Neuronal stem cell (in vitro differentiated cells): ENCODE data around the gene F8.
A peak's percentile ranks its signal among the peaks of the same experiment; 100 is the strongest.

Experiments used
- DNase-seq: peaks from one replicate; pipeline ENCODE4 v3.0.0-alpha.2; 2013; ENCODE audit warnings: low spot score
- H2AFZ ChIP-seq: one replicate; pipeline ENCODE4 v1.6.1; 2013; ENCODE audit warnings: mild to moderate bottlenecking, low read length, inconsistent platforms
- H2AK5ac ChIP-seq: 2 replicates; pipeline ENCODE4 v1.6.1; 2013; ENCODE audit warnings: low read depth, mild to moderate bottlenecking, inconsistent platforms, low read length, moderate library complexity, mixed read lengths
- H2BK120ac ChIP-seq: 2 replicates; pipeline ENCODE4 v1.6.1; 2013; ENCODE audit warnings: low read depth, mild to moderate bottlenecking, inconsistent platforms, low read length, moderate library complexity, mixed read lengths
- H2BK12ac ChIP-seq: one replicate; pipeline ENCODE4 v1.6.1; 2013; ENCODE audit warnings: low read length, inconsistent platforms
- H2BK15ac ChIP-seq: 2 replicates; pipeline ENCODE4 v1.6.1; 2013; ENCODE audit warnings: mild to moderate bottlenecking, low read length, inconsistent platforms, mixed read lengths
- H2BK5ac ChIP-seq: one replicate; pipeline ENCODE4 v1.6.1; 2013; ENCODE audit warnings: inconsistent platforms, mild to moderate bottlenecking, low read length, moderate library complexity
- H3K14ac ChIP-seq: one replicate; pipeline ENCODE4 v1.6.1; 2013; ENCODE audit warnings: low read length, inconsistent platforms
- H3K18ac ChIP-seq: 2 replicates; pipeline ENCODE4 v1.6.1; 2013; ENCODE audit warnings: low read length, inconsistent platforms
- H3K23ac ChIP-seq: 2 replicates; pipeline ENCODE4 v1.6.1; 2013; ENCODE audit warnings: low read depth, mild to moderate bottlenecking, mixed read lengths, low read length, inconsistent platforms; ENCODE audit not compliant: poor library complexity
- H3K27ac ChIP-seq: replicated peaks from 3 replicates; pipeline ENCODE4 v1.5.1; 2013; ENCODE audit warnings: low read length, inconsistent platforms
- H3K27me3 ChIP-seq, 3 experiments: 2 replicates each; pipeline ENCODE4 v1.6.1; 2013; ENCODE audit warnings: low read length in 3 of 3, mild to moderate bottlenecking in 2 of 3, inconsistent platforms in 1 of 3, low read depth in 1 of 3, mixed read lengths in 1 of 3, moderate library complexity in 1 of 3; ENCODE audit not compliant: control insufficient read depth in 3 of 3, insufficient read depth in 3 of 3
- H3K36me3 ChIP-seq, 2 donors: replicated peaks in 1 of 2; 2 replicates each; pipeline ENCODE4 v1.6.1; 2013; ENCODE audit warnings: low read length in 2 of 2; ENCODE audit not compliant: control insufficient read depth in 2 of 2, insufficient read depth in 2 of 2
- H3K4ac ChIP-seq: 2 replicates; pipeline ENCODE4 v1.6.1; 2013; ENCODE audit warnings: inconsistent platforms, mild to moderate bottlenecking, low read length, moderate library complexity
- H3K4me1 ChIP-seq, 2 donors: 1 replicate in 1 of 2; 2 replicates in 1 of 2; pipeline ENCODE4 v1.6.1; 2013; ENCODE audit warnings: low read length in 2 of 2, low read depth in 1 of 2; ENCODE audit not compliant: control insufficient read depth in 2 of 2, insufficient read depth in 1 of 2
- H3K4me2 ChIP-seq: one replicate; pipeline ENCODE4 v1.6.1; 2013; ENCODE audit warnings: mild to moderate bottlenecking, low read length, inconsistent platforms; ENCODE audit not compliant: insufficient read depth, poor library complexity, severe bottlenecking
- H3K4me3 ChIP-seq, 2 donors: 2 replicates each; pipeline ENCODE4 v1.5.1; 2013; ENCODE audit warnings: low read length in 2 of 2, mild to moderate bottlenecking in 2 of 2, inconsistent platforms in 1 of 2, moderate library complexity in 1 of 2
- H3K79me1 ChIP-seq: one replicate; pipeline ENCODE4 v1.6.1; 2013; ENCODE audit warnings: low read depth, mild to moderate bottlenecking, inconsistent platforms, low read length, moderate library complexity
- H3K9ac ChIP-seq: one replicate; pipeline ENCODE4 v1.6.1; 2013; ENCODE audit warnings: mild to moderate bottlenecking, low read depth, low read length, inconsistent platforms; ENCODE audit not compliant: poor library complexity
- H3K9me3 ChIP-seq, 2 donors: replicated peaks in 1 of 2; 2 replicates each; pipeline versions ENCODE3 to v1.6.1; 2013; ENCODE audit warnings: low read length in 2 of 2, mild to moderate bottlenecking in 2 of 2, inconsistent platforms in 1 of 2, low read depth in 1 of 2, mixed read lengths in 1 of 2, moderate library complexity in 1 of 2; ENCODE audit not compliant: control insufficient read depth in 2 of 2, insufficient read depth in 1 of 2
- H4K8ac ChIP-seq: one replicate; pipeline ENCODE4 v1.6.1; 2013; ENCODE audit warnings: low read depth, mild to moderate bottlenecking, inconsistent platforms, low read length, moderate library complexity
- H4K91ac ChIP-seq: one replicate; pipeline ENCODE4 v1.6.1; 2013; ENCODE audit warnings: low read length, low read depth, mild to moderate bottlenecking, inconsistent platforms; ENCODE audit not compliant: poor library complexity
- WGBS, 2 donors: extraction: QIAGEN DNeasy Blood & Tissue Kit; methylation state at CpG; one replicate each; pipeline ENCODE4 v1.1.7; 2013; ENCODE audit warnings: missing lambda C conversion rate in 2 of 2, mixed read lengths in 1 of 2; ENCODE audit not compliant: insufficient read length in 2 of 2, insufficient replicate concordance in 1 of 2; ENCODE audit errors: extremely low coverage in 2 of 2; 5-methylcytosine and 5-hydroxymethylcytosine counted together

The F8 gene

GRCh38 chrX:155028877-155029291, 6.4 kb upstream of the F8 start:
- Histone ChIP-seq H3K9me3 (peaks cover 0 to 5% of the 10 kb centered on the region in 2 donors), H3K23ac (no peak overlapping the region), H3K27ac (no peak overlapping the region), H2AFZ (no peak overlapping the region), H3K4ac (no peak overlapping the region), H3K4me3 (no peak overlapping the region), H2BK120ac (no peak overlapping the region), H2BK5ac (no peak overlapping the region), H2AK5ac (no peak overlapping the region), H4K8ac (no peak overlapping the region), H3K27me3 (no peaks in the 10 kb centered on the region), H3K18ac (no peak overlapping the region), H2BK12ac (no peak overlapping the region), H3K4me2 (no peak overlapping the region), H3K79me1 (peaks cover 1% of the 10 kb centered on the region), H3K36me3 (peaks cover 0 to 6% of the 10 kb centered on the region in 2 donors), H2BK15ac (no peak overlapping the region), H3K4me1 (no peaks in the 10 kb centered on the region), H3K14ac (no peak overlapping the region), H4K91ac (no peak overlapping the region), H3K9ac (no peak overlapping the region)
- WGBS, 2 donors: no CpG with 5 or more reads among the region's 2 CpGs
- no peak for DNase-seq

- peaks cover 0 to under 1% of the 10 kb centered on the region in 2 donors for H3K9me3 ChIP-seq
- no peak overlapping the region for H3K14ac ChIP-seq
- H2BK120ac ChIP-seq: no peak overlapping the region
- no peak overlapping the region for H2AK5ac ChIP-seq
- no peak overlapping the region for H4K91ac ChIP-seq
- no peak overlapping the region for H2BK12ac ChIP-seq
- H4K8ac ChIP-seq: no peak overlapping the region
- H2AFZ ChIP-seq: no peak overlapping the region
- H3K4ac ChIP-seq: no peak overlapping the region
- H3K23ac ChIP-seq: no peak overlapping the region
- H3K27me3 ChIP-seq: no peaks in the 10 kb centered on the region
- H3K4me2 ChIP-seq: no peak overlapping the region
- no peaks in the 10 kb centered on the region for H3K36me3 ChIP-seq
- H3K4me3 ChIP-seq: peak overlapping the region in 1 of 2 donors; percentile 77
- DNase-seq: no peak
- no peak overlapping the region for H2BK5ac ChIP-seq
- no peak overlapping the region for H2BK15ac ChIP-seq
- no peaks in the 10 kb centered on the region for H3K79me1 ChIP-seq
- H3K9ac ChIP-seq: no peak overlapping the region
- no CpG with 5 or more reads among the region's 3 CpGs for WGBS, 2 donors
- no peak overlapping the region for H3K18ac ChIP-seq
- no peaks in the 10 kb centered on the region for H3K4me1 ChIP-seq
- no peak overlapping the region for H3K27ac ChIP-seq
These were observed 5.6 kb upstream of the F8 start for GRCh38 chrX:155028129-155028528.

DNA sequence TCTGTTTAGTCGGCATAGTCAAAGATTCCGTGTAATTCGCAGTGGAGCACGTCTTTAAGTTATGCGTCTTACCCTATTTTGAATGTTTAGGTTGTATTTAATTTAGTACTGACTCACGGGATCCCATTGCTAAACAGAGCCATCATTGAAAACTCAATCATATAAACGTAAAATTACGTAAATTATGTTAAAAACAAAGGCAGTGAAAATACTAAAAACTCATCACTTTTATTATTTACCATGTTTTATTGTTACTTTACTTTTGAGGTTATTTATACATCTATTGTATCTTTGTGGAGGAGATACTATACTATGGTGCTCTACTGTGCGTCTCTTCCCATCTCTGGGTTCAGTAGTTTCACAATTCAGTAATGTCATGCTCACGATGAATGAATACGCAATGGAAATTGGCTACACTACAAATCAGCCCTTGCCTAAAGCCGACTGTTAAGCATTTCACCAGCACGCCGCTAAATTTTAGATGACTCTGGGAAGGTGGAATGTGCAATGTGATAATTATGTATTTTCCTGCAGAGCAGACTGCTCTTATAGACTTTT, 5.1 kb upstream of the F8 start:
- H3K27ac ChIP-seq: peak overlapping the region; percentile 81
- no peak overlapping the region for H4K91ac ChIP-seq
- DNase-seq: no peak
- H2AFZ ChIP-seq: peak overlapping the region; percentile 89
- no peak overlapping the region for H3K14ac ChIP-seq
- no peaks in the 10 kb centered on the region for H3K4me1 ChIP-seq
- no peaks in the 10 kb centered on the region for H3K79me1 ChIP-seq
- H3K4ac ChIP-seq: no peak overlapping the region
- no peak overlapping the region for H2BK120ac ChIP-seq
- H3K18ac ChIP-seq: no peak overlapping the region
- H3K23ac ChIP-seq: no peak overlapping the region
- H4K8ac ChIP-seq: no peak overlapping the region
- H3K9me3 ChIP-seq: no peaks in the 10 kb centered on the region
- no peak overlapping the region for H2BK12ac ChIP-seq
- peak overlapping the region; percentile 77 to 92 for H3K4me3 ChIP-seq
- no peak overlapping the region for H2BK5ac ChIP-seq
- H3K36me3 ChIP-seq: no peaks in the 10 kb centered on the region
- H3K4me2 ChIP-seq: peak overlapping the region; percentile 56
- no peaks in the 10 kb centered on the region for H3K27me3 ChIP-seq
- H2BK15ac ChIP-seq: no peak overlapping the region
- H3K9ac ChIP-seq: no peak overlapping the region
- WGBS, 2 donors: no CpG with 5 or more reads among the region's 14 CpGs
- H2AK5ac ChIP-seq: no peak overlapping the region

GRCh38 chrX:155026727-155027508, 4.4 kb upstream of the F8 start, which contains the start of gene FUNDC2:
FUNDC2 (plus strand) TSS chrX:155026844; CDS start chrX:155026939, 95 bp downstream.
- WGBS, 2 donors: no CpG with 5 or more reads among the region's 82 CpGs
- Histone ChIP-seq H2BK12ac (no peak within 1 kb of the TSS), H2BK5ac (no peak within 1 kb of the TSS), H3K4ac (no peak within 1 kb of the TSS), H3K4me2 (peak within 1 kb of the TSS; percentile 56), H3K4me1 (no peaks in the 10 kb centered on the region), H3K27me3 (no peaks in the 10 kb centered on the region), H3K14ac (no peak within 1 kb of the TSS), H4K8ac (no peak within 1 kb of the TSS), H3K27ac (peak within 1 kb of the TSS; percentile 81), H3K23ac (no peak within 1 kb of the TSS), H3K4me3 (peak within 1 kb of the TSS; percentile 77 to 92), H2AFZ (peak within 1 kb of the TSS; percentile 89), H3K9me3 (no peaks in the 10 kb centered on the region), H4K91ac (no peak within 1 kb of the TSS), H2BK120ac (no peak within 1 kb of the TSS), H2AK5ac (no peak within 1 kb of the TSS), H3K36me3 (no peaks in the 10 kb centered on the region), H3K18ac (peak within 1 kb of the TSS; percentile 80), H3K9ac (peak within 1 kb of the TSS; percentile 70), H3K79me1 (no peaks in the 10 kb centered on the region), H2BK15ac (no peak within 1 kb of the TSS)
- peak; percentile 81 for DNase-seq
